ENCODE results near the gene SYPL1.
A peak's percentile ranks its signal among the peaks of the same experiment; 100 is the strongest.

SYPL1 gene

DNA sequence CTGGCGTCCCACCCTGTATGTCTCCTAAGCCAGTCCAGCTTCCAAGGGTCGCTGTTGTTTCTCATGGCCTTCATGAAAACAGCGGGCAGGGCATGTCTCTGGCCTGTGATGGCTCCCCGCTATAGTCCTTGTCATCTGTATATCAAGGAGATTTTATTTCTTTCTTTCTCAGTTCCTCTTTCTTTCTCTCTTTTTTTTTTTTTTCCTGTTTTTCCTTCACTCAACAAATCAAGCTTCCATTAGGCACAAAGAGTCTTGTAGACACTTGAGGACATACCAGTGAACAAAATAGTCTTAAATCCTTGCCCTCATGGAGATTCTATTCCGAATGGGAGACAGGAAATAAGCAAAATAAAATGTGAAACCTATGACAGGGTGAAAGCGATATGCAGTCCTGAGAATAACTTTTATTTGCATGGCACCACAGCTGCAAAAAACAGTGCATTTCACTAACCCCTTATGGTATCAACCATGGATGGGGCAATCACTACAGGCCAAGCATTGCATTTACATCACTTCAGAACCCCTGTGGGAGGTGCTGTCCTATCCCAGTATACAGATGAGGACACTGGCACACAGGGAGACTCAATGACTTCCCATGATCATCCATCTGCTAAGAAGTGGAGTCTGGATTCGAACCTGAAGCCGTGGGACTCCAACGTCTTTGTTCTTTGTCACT is 50.7 kb downstream of the SYPL1 start:
- no peaks in the 10 kb centered on the region for H3K36me3 ChIP-seq (ENCODE audit: control insufficient read depth, insufficient read depth, low read length)
- H3K4me1 ChIP-seq (ENCODE audit: control insufficient read depth, insufficient read depth, low read length) = peaks cover 26% of the 10 kb centered on the region
- 96% methylated on average over 9 of the region's 9 CpGs for whole genome bisulfite sequencing, 2 experiments
- no peak overlapping the region for H3K27ac ChIP-seq (ENCODE audit: insufficient read depth, low read depth, low read length, poor library complexity, severe bottlenecking)
- no peak overlapping the region for H3K4me3 ChIP-seq (ENCODE audit: insufficient read depth, low read depth, low read length)
- no peaks in the 10 kb centered on the region for H3K9me3 ChIP-seq (ENCODE audit: control insufficient read depth, low read length)
- H3K27me3 ChIP-seq (ENCODE audit: control insufficient read depth, insufficient read depth, low read length, poor library complexity, severe bottlenecking) = no peaks in the 10 kb centered on the region

DNA sequence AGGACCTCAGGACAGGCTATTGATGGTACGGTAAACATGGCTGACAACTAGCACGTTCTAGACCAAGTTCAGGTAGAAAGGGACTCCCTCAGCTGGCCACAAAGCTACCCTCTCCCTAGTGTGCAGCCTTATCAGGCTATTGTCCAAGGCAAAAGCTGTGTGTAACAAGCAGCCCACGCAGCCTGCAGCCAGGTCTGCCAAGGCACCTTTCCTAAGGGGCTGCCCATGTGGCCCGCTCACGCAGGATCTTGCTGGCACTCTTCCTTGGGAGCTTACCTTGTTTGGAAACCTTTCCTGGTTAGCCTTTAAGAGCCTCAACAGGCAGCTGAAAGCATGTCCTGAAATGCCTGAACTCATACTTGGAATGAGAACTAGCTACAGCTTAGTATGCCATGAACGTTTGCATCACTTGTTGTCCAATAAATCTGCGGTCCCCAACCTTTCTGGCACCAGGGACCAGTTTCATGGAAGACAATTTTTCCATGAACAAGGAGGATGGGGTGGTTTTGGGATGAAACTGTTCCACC is 51.7 kb downstream of the SYPL1 start:
- Histone ChIP-seq H3K9me3 (ENCODE audit: control insufficient read depth, low read length) (no peaks in the 10 kb centered on the region), H3K27ac (ENCODE audit: insufficient read depth, low read depth, low read length, poor library complexity, severe bottlenecking) (no peak overlapping the region), H3K27me3 (ENCODE audit: control insufficient read depth, insufficient read depth, low read length, poor library complexity, severe bottlenecking) (no peaks in the 10 kb centered on the region), H3K36me3 (ENCODE audit: control insufficient read depth, insufficient read depth, low read length) (no peaks in the 10 kb centered on the region), H3K4me3 (ENCODE audit: insufficient read depth, low read depth, low read length) (no peak overlapping the region), H3K4me1 (ENCODE audit: control insufficient read depth, insufficient read depth, low read length) (peaks cover 20% of the 10 kb centered on the region)
- 95 to 96% methylated on average over 7 of the region's 7 CpGs for WGBS, 2 experiments

DNA sequence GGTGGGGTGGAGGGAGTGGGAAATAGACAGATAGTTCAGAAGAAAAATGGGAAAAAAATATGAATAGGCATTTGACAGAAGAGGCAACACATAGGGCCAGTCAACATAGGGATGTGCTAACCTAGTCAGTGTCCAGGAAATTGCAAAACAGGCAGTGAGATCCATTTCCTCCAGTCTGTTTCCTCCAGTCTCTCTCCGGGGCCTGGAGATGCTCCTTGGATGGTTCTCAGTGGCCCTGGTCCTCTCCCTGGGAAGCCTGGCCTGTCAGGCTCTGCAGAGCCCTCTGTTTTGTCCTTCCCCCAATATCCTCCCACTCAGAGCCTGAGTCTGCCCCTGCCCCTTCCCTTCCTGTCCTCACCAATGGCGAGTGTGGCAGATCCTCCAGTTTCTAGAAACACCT is 52.6 kb downstream of the SYPL1 start:
- H3K27ac ChIP-seq (ENCODE audit: insufficient read depth, low read depth, low read length, poor library complexity, severe bottlenecking) = no peak overlapping the region
- WGBS, 2 experiments = 86 to 90% methylated on average over 2 of the region's 2 CpGs

DNA sequence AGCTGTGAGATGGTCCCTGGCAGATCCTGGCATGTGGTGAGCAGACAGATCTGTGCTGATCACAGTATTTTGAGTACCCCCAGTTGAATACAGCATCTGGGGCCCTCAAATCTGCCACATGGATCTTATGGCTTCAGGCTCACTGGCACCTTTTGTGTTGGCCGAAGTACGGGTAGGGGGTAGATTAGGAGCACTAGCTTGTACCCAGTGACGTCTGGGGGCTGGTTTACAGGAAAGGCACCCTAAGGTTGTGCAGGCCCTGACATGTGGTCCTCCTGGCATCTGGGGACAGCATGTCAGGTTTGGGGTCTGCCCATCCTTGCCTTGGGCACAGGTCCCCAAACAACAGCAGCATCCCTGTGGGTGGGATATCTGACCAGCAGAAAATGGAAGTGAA is 53.2 kb downstream of the SYPL1 start:
- H3K36me3 ChIP-seq (ENCODE audit: control insufficient read depth, insufficient read depth, low read length) = no peaks in the 10 kb centered on the region
- H3K4me3 ChIP-seq (ENCODE audit: insufficient read depth, low read depth, low read length) = no peak overlapping the region
- WGBS, 2 experiments = 79 to 82% methylated on average over 3 of the region's 3 CpGs
- H3K27me3 ChIP-seq (ENCODE audit: control insufficient read depth, insufficient read depth, low read length, poor library complexity, severe bottlenecking) = no peaks in the 10 kb centered on the region
- peak overlapping the region; percentile 61 for H3K27ac ChIP-seq (ENCODE audit: insufficient read depth, low read depth, low read length, poor library complexity, severe bottlenecking)
- no peaks in the 10 kb centered on the region for H3K9me3 ChIP-seq (ENCODE audit: control insufficient read depth, low read length)
- H3K4me1 ChIP-seq (ENCODE audit: control insufficient read depth, insufficient read depth, low read length) = peaks cover 11% of the 10 kb centered on the region

More for the DNA sequence above, 52.6 kb downstream of the SYPL1 start:
- no peaks in the 10 kb centered on the region for H3K9me3 ChIP-seq (ENCODE audit: control insufficient read depth, low read length)
- H3K27me3 ChIP-seq (ENCODE audit: control insufficient read depth, insufficient read depth, low read length, poor library complexity, severe bottlenecking) = no peaks in the 10 kb centered on the region
- no peak overlapping the region for H3K4me3 ChIP-seq (ENCODE audit: insufficient read depth, low read depth, low read length)
- H3K4me1 ChIP-seq (ENCODE audit: control insufficient read depth, insufficient read depth, low read length) = peaks cover 11% of the 10 kb centered on the region
- no peaks in the 10 kb centered on the region for H3K36me3 ChIP-seq (ENCODE audit: control insufficient read depth, insufficient read depth, low read length)

DNA sequence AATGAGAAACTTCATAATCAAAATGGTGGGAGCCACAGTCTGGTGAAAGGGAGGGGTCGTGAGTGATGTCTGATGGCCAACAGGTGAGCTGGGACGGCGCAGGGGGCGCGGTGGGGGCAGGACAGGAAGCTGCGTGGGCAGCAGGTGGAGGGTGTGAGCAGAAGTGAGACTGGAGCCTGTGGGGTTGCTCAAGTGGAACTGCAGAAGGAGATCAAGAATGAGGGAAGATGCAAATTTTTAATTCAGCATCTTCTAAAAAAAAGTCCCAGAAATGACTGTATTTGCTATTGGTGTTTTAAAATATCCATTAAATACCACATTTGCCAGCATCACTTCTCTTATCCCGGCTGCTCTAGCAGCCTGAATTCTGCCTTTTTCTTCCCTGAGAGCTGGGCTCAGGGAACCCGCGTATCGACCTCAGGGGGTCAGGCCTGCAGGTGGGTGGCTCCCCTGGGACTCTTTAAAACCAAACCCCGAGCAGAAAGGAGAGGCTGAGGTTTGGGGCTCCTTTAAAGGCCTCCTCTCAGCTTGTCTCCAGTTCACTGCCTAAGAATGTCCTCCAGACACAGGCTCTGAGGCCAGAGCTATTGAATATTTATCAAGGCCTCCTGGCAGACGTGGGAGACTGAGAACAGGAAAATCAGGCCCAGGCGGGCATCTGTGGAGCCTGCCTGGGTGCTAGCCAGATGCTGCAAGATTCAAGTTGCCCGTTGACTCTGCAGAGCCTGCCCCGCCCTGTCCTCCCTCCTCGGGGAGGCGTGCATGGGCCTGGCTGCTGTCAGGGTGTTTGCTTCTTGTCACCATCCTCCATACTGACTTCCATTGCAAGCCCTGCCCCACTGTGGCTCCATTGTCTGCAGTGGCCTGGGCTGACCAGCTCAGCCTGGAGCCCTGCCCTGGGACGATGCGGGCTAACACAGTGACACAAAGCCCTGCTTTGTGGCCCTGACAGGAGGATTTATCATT is 53.9 kb downstream of the SYPL1 start:
- 71 to 73% methylated on average over 19 of the region's 19 CpGs for WGBS, 2 experiments
- Histone ChIP-seq H3K4me1 (ENCODE audit: control insufficient read depth, insufficient read depth, low read length) (peaks cover 11% of the 10 kb centered on the region), H3K9me3 (ENCODE audit: control insufficient read depth, low read length) (no peaks in the 10 kb centered on the region), H3K27ac (ENCODE audit: insufficient read depth, low read depth, low read length, poor library complexity, severe bottlenecking) (peak overlapping the region; percentile 58), H3K27me3 (ENCODE audit: control insufficient read depth, insufficient read depth, low read length, poor library complexity, severe bottlenecking) (no peaks in the 10 kb centered on the region), H3K36me3 (ENCODE audit: control insufficient read depth, insufficient read depth, low read length) (no peaks in the 10 kb centered on the region), H3K4me3 (ENCODE audit: insufficient read depth, low read depth, low read length) (no peak overlapping the region)

DNA sequence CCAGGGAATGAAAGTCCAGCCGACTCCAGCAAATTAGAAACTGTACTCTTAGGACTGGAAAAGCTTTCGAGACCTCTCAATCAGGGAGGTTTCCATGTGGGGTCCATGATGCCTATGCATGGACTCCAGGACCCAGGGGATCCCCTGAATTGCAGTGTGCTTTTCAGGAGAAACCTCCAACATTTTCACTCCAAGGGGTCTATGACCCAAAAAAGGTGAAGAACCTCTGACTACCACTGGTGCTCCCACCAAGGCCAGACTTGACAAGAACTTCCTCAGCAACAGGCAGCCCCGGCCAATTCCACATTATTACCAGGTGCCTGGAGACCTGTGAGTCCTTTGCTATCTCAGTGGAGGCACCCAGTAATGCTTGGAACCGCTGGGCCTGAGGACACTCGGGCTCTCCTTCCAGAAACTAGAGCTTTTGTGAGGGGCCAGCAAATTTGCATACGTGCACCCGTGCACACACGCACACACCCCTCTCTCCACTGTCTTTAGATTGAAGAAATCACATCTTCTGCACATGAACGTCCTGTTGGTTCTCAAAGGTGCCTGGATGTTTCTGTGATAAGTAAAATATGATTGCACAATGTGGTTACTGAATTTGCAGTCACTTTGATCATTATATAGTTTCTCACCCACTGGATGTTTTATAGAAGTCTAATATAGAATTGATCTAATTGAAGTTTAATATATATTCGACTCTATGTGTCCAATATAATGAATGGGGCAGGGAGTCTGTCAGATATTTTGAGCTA is 54.7 kb downstream of the SYPL1 start:
- 85 to 89% methylated on average over 10 of the region's 10 CpGs for WGBS, 2 experiments
- Histone ChIP-seq H3K4me1 (ENCODE audit: control insufficient read depth, insufficient read depth, low read length) (peaks cover 11% of the 10 kb centered on the region), H3K27ac (ENCODE audit: insufficient read depth, low read depth, low read length, poor library complexity, severe bottlenecking) (no peak overlapping the region), H3K4me3 (ENCODE audit: insufficient read depth, low read depth, low read length) (no peak overlapping the region), H3K27me3 (ENCODE audit: control insufficient read depth, insufficient read depth, low read length, poor library complexity, severe bottlenecking) (no peaks in the 10 kb centered on the region), H3K36me3 (ENCODE audit: control insufficient read depth, insufficient read depth, low read length) (no peaks in the 10 kb centered on the region), H3K9me3 (ENCODE audit: control insufficient read depth, low read length) (no peaks in the 10 kb centered on the region)

DNA sequence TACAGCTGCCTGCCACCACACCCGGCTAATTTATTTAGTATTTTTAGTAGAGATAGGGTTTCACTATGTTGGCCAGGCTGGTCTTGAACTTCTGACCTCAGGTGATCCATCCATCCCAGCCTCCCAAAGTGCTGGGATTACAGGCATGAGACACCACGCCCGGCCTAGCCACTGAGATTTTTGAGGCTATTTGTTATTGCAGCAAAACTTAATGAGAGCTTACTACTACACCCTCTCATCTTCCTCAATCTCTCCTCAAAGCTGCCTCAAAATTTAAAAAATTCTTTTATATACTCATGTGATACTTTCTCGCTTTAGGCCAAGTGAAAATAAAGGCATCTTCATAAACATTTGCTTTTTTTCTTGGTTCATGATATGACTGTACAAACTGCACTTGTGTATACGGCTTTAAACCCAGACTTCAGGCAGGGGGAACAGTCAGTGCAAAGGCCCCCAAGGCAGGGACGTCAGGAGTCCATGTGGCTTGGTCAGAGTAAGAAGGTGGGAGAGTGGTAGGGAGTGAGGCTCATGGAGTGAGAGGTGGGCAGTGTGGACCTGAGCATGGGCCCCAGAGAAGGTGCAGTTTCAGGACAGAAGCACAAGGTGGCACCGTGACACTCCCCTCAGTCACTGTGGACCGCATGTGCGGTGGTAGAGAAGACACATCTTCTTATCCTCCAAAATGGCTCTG is 55.5 kb downstream of the SYPL1 start:
- no peak overlapping the region for H3K4me3 ChIP-seq (ENCODE audit: insufficient read depth, low read depth, low read length)
- no peak overlapping the region for H3K27ac ChIP-seq (ENCODE audit: insufficient read depth, low read depth, low read length, poor library complexity, severe bottlenecking)
- peaks cover 11% of the 10 kb centered on the region for H3K4me1 ChIP-seq (ENCODE audit: control insufficient read depth, insufficient read depth, low read length)
- no peaks in the 10 kb centered on the region for H3K27me3 ChIP-seq (ENCODE audit: control insufficient read depth, insufficient read depth, low read length, poor library complexity, severe bottlenecking)
- no peaks in the 10 kb centered on the region for H3K36me3 ChIP-seq (ENCODE audit: control insufficient read depth, insufficient read depth, low read length)
- WGBS, 2 experiments = 62 to 74% methylated on average over 9 of the region's 9 CpGs
- H3K9me3 ChIP-seq (ENCODE audit: control insufficient read depth, low read length) = no peaks in the 10 kb centered on the region

DNA sequence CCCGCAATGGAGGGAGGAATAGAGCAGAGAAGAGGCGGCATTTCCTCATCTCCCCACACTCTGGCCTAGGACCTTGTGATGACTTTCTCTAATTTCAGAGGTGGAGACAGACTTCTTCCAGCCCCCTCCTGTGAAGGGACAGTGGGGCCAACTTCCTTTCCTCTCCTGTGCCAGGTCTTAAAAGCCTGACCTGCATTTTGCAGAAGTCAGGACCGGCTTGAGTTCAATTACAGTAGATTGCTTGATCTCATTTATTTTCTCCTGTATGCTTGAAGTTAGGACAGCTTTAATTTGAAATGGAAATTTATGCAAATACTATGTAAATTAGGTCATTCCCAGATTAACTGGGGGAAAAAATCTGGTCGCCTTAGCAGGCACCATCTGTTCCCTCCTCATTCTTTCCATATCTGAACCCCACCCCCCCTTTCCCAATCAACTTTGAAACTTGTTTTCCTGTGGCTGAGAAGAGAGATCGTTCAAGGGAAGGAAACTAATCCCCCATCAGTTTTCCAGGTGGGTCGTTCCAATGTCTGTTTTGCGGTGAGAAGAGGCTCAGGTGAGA is 57.1 kb downstream of the SYPL1 start:
- 87 to 88% methylated on average over 7 of the region's 7 CpGs for WGBS, 2 experiments
- peaks cover 2% of the 10 kb centered on the region for H3K9me3 ChIP-seq (ENCODE audit: control insufficient read depth, low read length)
- H3K27ac ChIP-seq (ENCODE audit: insufficient read depth, low read depth, low read length, poor library complexity, severe bottlenecking) = no peak overlapping the region
- H3K4me3 ChIP-seq (ENCODE audit: insufficient read depth, low read depth, low read length) = no peak overlapping the region
- no peaks in the 10 kb centered on the region for H3K27me3 ChIP-seq (ENCODE audit: control insufficient read depth, insufficient read depth, low read length, poor library complexity, severe bottlenecking)
- H3K4me1 ChIP-seq (ENCODE audit: control insufficient read depth, insufficient read depth, low read length) = peaks cover 11% of the 10 kb centered on the region
- no peaks in the 10 kb centered on the region for H3K36me3 ChIP-seq (ENCODE audit: control insufficient read depth, insufficient read depth, low read length)

DNA sequence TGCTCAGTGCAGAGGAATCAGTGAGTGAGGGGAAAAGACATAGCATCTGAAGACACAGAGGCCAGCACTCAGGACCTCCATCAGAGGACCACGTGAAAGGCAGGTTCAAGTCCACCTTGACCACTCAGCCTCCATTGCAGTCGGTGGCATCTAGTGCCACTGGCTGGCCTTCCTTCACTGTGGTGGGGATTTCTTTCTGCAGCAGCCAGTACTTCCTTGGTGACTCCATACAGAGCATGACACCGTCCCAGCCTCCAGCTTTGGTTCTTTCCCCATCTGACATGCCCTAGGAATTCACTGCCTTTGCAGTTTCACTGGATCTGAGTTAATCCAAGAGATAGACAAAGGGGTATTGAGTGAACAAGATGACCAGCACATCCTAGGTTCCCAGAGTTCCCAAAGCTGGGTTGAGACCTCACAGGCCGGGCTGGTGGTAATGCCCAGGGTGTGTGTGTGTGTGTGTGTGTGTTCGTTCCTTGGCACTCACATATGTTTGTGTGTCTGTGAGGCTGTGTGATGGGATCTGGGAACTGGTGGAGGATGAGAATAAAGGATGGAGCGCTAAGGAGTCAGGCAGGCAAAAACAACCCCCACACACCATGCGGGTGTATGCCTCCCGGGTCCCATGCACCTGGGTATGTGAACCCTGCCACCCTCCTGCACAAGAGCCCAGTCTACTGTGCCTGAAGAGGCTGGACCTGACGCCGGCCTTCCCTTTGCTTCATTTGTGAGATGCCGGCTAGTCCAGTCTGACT is 57.8 kb downstream of the SYPL1 start:
- Histone ChIP-seq H3K9me3 (ENCODE audit: control insufficient read depth, low read length) (peaks cover 2% of the 10 kb centered on the region), H3K36me3 (ENCODE audit: control insufficient read depth, insufficient read depth, low read length) (no peaks in the 10 kb centered on the region), H3K4me1 (ENCODE audit: control insufficient read depth, insufficient read depth, low read length) (peaks cover 11% of the 10 kb centered on the region), H3K27ac (ENCODE audit: insufficient read depth, low read depth, low read length, poor library complexity, severe bottlenecking) (no peak overlapping the region), H3K4me3 (ENCODE audit: insufficient read depth, low read depth, low read length) (no peak overlapping the region), H3K27me3 (ENCODE audit: control insufficient read depth, insufficient read depth, low read length, poor library complexity, severe bottlenecking) (no peaks in the 10 kb centered on the region)
- 93 to 96% methylated on average over 11 of the region's 11 CpGs for WGBS, 2 experiments
